Measurements from ENCODE around the gene CACNG6.

Gene CACNG6

GRCh38 chr19:53962887-53963431, 28.5 kb upstream of the CACNG6 start, which contains the start of gene CACNG8:
CACNG8 (plus strand) TSS chr19:53962937.
- H3K4me3 ChIP-seq, result no peak within 1 kb of the TSS
- no peak within 1 kb of the TSS for H3K27ac ChIP-seq

DNA sequence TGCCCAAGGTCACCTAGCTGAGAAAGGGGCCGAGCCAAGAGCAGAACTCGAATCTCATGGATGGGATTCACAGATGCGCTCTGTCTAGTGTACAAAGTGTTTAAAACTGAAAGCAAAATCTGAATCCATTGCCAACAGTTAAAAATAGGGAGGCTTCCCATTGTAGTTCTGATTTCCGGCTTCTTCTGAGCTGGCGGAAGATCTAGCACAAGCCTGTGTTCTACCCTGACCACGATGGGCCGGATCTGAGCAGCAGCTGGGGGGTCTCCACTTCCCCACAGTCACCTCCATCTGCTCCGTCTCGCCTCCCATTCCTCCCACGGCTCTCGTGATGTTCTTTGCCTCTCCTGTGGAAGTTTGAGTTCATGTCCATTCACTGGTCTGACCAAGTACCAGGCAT, 26.3 kb upstream of the CACNG6 start:
- Histone ChIP-seq H3K4me3 (no peak overlapping the region), H3K27ac (no peak overlapping the region)

DNA sequence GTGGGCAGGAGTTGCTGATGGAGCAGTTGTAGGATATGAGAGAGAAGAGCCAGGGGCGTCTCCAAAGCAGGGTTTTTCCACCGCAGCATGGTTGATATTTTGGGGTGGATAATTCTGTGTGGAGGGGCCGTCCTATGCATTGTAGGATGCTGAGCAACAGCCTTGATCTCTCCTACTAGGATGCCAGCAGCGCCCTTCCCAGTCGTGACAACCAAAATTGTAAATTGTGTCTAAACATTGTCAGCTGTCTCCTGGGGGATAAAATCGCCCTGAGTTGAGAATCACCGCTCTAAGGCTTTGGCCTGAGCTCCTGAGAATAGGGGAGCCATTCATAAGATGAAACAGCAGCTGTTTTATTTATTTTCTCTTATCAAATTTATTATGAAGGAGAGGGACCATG, 24.5 kb upstream of the CACNG6 start:
- H3K27ac ChIP-seq, result no peak overlapping the region
- H3K4me3 ChIP-seq, result no peak overlapping the region

DNA sequence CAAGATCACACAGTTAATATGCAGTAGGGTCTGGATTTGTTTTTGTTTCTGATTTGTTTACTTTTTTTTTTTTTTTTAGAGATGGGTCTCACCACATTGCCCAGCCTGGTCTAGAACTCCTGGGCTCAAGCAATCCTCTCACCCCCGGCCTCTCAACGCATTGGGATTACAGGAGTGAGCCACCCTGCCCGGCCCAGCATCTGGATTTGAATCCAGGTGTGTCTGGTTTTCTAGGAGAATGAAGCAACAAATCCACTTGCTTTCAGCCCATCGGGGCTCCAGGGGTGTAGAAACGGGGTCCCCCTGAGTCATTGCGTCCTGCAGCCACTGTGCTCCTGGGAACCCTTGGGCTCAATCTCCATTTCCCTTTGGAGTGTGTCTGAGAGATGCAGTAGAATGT, 22.1 kb upstream of the CACNG6 start:
- H3K27ac ChIP-seq, result no peak overlapping the region

DNA sequence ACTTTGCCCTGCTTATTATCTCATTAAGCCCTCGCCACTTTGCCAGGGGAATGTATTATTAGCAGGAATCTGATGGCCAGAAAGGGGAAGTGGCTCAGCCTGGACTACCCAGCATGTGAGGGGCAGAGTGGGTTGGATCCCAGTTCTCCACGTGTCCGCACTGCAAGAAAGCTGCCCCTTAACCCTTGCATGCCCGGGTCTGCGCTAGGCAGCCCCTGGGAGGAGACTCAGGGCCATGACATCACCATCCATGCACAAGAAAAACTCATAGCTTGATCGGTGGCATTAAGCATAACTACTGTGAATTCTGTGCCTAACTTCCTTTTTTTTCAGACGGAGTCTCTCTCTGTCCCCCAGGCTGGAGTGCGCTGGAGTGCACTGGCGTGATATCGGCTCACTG, 19.8 kb upstream of the CACNG6 start:
- Histone ChIP-seq H3K27ac (no peak overlapping the region), H3K4me3 (no peak overlapping the region)

More for the DNA sequence above, 22.1 kb upstream of the CACNG6 start:
- no peak overlapping the region for H3K4me3 ChIP-seq

DNA sequence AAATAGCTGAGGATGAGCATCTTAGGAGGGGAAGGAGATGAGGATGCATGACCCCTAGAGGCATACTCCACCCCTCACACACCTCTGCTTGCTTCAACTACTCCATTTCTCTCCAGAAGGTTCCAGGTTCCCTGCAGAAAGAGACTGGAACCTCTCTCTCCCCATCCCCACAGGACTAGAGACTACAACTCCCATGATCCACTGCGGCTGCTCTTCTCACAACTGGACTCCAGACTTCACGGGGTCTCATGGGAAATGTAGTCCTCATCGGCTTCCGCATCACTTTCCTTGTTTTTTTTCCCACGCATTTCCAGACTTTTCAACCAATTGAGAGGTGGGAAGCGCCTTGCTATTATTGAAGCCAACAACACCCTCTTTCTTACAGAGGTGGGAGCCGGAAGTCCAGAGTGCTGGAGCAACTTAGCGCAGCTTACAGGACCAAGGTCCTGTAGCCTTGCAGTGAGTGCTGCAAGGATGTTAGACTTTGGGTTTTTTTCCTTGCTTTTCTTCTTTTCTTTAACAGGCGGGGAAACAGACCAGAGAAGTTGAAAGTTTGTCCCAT, 13.9 kb upstream of the CACNG6 start:
- H3K4me3 ChIP-seq, result no peak overlapping the region
- H3K27ac ChIP-seq, result no peak overlapping the region

GRCh38 chr19:53977991-53978731, 13.3 kb upstream of the CACNG6 start:
- Histone ChIP-seq H3K4me3 (no peak overlapping the region), H3K27ac (no peak overlapping the region)

DNA sequence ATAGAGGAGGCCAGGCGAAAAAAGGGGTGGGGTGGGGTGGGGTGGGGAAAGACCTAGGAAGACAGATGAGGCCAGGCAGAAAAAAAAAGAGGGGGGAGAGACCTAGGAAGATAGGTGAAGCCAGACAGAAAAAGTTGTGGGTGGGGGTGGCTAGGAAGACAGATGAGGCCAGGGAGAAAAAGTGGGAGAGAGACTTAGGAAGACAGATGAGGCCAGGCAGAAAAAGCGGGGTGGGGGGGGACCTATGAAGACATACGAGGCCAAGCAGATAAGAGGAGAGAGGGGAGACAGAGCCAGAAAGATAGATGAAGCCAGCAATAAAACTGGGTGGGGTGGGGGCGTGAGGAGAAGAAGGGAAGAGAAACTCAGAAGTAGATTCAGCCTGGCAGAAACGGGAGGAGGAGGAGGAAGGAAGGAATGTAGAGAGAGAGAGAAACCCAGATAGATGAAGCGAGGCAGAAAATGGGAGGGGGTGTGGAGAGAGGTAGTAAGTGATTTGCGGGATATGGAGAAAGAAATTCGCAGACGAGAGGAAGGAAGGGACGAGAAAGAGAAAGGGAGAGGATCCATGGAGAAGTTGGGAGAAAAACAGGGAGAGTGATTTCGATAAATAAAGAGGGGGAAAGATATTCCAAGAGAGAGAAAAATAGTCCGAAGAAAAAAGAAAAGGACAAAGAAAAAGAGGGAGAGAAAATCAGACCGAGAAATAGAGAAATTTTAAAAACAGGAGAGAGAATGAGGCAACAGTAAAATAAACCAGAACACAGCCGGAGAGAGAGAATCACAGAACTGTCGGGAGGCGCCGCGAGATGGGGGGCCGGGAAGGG, 12.2 kb upstream of the CACNG6 start:
- peak overlapping the region in 1 of 7 experiments; percentile 27 for H3K4me3 ChIP-seq
- H3K27ac ChIP-seq, result no peak overlapping the region

DNA sequence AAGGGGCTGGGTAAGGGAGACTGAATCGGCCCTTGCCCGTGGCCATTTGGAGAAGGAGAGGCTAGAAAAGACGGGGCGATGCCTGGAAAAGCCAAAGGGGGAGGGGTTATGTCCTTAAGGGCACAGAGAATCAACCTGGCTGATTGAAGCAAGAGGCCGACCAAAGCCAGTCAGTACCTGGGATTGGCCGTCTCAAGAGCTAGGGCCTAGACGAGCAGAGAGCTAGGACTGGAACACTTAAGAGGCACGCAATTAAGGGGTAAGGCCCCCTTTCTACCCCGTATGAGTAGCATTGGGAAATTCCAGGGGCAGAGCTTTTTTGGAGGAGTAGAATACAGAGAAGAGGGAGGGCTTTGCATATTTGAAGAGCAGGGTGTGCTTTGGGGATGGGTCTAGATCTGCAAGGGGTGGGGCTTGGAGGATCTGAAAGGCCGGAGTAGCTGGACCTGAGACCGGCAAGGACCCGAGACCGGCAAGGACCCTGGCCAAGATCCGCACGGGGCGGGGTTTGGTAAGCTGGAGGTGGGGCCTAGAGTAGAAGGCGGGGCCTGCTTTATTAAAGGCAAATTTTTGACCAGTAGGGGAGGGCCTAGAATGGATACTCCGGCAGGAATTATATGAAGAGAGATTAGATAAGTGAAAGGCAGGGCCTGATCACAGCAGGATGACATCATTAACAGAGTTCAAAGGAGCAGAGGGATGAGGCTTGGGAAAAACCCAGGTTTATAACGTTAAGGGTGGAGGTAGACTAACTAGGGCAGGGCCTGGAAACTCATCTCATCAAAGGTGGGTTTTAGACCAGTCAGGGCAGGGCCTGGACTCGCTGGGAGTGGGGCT, 10.7 kb upstream of the CACNG6 start:
- Histone ChIP-seq H3K27ac (peak overlapping the region in 1 of 21 experiments; percentile 59), H3K4me3 (peak overlapping the region in 3 of 7 experiments; percentile 7 to 27 (median 11))

DNA sequence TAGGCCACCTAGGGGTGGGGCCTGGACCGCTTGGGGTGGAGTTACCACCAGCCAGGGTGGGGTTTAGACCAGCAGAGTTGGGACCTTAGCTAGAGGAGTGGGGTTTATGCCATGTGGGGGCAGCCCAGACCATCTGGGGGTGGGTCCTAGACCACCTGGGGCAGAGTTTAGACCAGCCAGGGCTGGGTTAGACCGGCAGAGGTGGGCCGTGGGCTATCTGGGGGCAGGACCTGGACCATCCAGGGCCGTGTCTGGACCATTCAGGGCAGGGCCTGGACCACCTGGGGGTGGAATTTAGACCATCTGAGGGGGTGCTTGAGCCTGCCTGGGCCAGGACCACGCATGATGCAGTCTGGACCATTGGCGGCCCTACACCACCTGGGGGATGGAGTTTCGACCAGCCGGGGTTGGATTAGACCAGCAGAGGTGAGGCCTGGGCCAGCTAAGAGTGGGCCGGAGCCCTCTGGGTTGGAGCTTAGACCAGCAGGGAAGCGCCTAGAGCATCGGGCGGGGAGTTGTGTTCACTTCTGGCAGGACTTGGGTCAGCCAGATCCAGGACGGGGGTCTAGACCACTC, 10.0 kb upstream of the CACNG6 start:
- peak overlapping the region in 2 of 21 experiments; percentile 49 to 57 for H3K27ac ChIP-seq
- H3K4me3 ChIP-seq, result peak overlapping the region in 2 of 7 experiments; percentile 11 to 23

- Histone ChIP-seq H3K27ac (peak overlapping the region in 3 of 21 experiments; percentile 10 to 57 (median 49)), H3K4me3 (peak overlapping the region in 4 of 7 experiments; percentile 11 to 25 (median 23))
Observed at GRCh38 chr19:53982001-53982451, 9.4 kb upstream of the CACNG6 start.

DNA sequence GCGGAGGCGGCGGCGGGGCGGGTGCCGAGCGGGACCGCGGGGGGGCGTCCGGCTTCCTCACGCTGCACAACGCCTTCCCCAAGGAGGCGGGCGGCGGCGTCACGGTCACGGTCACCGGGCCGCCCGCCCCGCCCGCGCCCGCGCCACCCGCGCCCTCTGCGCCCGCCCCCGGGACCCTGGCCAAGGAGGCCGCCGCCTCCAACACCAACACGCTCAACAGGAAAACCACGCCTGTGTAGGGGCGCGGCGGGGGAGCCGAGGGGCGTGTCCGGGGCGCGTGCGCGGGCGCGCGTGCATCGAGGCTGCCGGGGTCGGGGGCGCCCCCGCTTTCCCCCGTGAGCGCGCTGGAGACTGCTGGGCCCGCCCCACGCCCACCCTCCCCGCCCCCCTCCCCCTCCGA, 8.8 kb upstream of the CACNG6 start:
- H3K4me3 ChIP-seq, result peak overlapping the region in 2 of 7 experiments; percentile 19 to 25
- no peak overlapping the region for H3K27ac ChIP-seq

DNA sequence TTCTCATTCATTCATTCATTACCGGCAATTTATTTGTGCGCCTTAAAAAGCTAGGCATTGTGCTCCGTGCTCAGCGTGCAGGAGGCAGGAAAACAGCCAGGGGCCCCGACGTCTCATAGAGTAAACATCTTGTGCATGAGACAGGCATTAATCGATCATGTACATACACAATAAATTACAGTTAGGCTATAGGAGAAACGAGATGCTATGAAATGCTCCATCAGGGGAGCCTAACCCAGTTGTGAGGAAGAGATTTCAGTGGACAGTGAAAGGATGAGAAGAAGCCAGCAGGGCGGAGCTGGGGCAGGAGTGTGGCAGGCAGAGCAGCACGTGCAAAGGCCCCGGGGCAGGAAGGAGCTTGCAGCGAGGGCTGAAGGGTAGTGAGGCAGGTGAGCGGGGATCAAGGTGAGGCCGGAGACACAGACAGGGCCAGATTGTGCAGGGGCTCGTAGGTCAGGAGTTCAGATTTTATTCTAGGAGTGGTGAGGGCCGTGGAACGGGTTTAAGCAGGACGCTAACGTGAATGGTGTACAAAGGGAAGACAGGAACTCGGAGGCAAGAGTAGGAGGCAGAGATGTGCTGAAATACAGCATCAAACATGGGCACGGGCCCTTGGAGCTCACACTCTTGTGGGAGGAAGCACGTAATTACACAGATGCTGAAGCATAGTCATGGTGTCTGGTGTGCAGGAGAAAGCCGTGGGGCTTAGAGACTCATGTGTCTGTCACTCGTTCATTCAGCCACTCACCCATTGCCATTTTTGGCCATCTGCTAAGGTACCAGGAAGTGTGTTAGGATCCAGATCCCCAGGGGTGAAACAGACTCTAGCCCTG, 7.8 kb upstream of the CACNG6 start:
- H3K4me3 ChIP-seq, result no peak overlapping the region
- H3K27ac ChIP-seq, result no peak overlapping the region

- Histone ChIP-seq H3K4me3 (no peak overlapping the region), H3K27ac (no peak overlapping the region)
Observed at GRCh38 chr19:53985863-53986262, 5.6 kb upstream of the CACNG6 start.

DNA sequence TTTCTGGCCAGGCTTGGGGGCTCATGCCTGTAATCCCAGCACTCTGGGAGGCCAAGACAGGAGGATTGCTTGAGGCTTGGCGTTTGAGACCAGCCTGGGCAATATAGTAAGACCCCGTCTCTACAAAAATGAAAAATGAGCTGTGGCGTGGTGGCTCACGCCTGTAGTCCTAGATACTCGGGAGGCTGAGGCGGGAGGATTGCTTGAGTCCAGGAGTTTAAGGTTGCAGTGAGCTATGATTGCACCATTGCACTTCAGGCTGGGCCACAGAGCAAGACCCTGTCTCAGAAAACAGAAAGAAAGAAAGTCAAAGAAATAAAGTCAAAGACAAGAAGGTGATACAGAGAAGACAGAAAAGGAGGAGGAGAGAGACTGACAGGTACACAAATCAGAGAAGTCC, 2.5 kb upstream of the CACNG6 start:
- no peak overlapping the region for H3K27ac ChIP-seq
- no peak overlapping the region for H3K4me3 ChIP-seq

GRCh38 chr19:53989600-53990533, 1.6 kb upstream of the CACNG6 start:
- H3K27ac ChIP-seq, result no peak overlapping the region
- H3K4me3 ChIP-seq, result no peak overlapping the region

GRCh38 chr19:53992211-53992610, 774 bp downstream of the CACNG6 start:
- Histone ChIP-seq H3K27ac (no peak overlapping the region), H3K4me3 (no peak overlapping the region)
